HG02763 (cell line): ENCODE data around the gene APOA4.

Experiments used
- ATAC-seq: cut with Tn5 transposase; IDR thresholded peaks from one replicate; pipeline ENCODE4 v1.9.1; 2021; ENCODE audit warnings: mild to moderate bottlenecking, moderate library complexity; ENCODE audit not compliant: unreplicated experiment

APOA4 gene

GRCh38 chr11:116786326-116786725, 36.8 kb downstream of the APOA4 start:
- ATAC-seq: no peak

- ATAC-seq: no peak
Measured at GRCh38 chr11:116782728-116783127, 40.4 kb downstream of the APOA4 start.

DNA sequence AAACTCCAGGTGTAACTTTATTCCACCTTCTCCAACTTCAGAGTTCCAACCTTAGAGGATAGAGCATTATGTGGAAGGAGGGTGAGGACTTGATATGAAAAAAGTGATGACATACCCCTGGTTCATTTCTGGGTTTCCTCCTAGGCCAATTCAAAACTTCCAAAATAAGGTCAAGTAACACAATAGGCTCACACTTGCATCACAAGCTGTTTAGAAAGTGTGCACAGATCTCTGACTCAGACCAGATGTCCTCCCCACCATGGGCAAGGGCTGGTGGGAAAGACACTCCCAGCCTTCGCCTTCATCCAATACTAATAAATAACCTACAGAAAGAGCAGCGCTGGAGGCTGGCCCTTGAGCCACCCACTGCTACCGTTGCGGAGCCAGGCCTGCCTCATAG, 44.5 kb downstream of the APOA4 start:
- ATAC-seq: no peak

DNA sequence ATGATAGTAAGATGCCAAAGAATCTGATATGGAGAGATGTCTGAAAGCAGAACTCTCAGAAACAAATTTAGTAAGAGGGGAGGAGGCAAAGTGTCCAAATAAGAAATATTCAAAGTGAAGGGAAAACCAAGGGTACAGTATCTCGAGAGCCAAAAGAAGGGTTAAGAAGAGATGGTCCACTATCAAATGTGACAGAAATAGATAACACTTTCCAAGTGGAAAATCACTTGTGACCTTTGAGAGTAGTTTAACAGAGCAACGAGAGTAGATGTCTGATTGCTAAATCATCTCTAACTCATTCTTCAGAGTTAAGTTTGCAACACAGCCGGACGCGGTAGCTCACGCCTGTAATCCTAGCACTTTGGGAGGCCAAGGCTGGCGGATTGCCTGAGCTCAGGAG, 46.0 kb downstream of the APOA4 start:
- ATAC-seq: no peak

GRCh38 chr11:116776522-116776984, 46.6 kb downstream of the APOA4 start:
- no peak for ATAC-seq

DNA sequence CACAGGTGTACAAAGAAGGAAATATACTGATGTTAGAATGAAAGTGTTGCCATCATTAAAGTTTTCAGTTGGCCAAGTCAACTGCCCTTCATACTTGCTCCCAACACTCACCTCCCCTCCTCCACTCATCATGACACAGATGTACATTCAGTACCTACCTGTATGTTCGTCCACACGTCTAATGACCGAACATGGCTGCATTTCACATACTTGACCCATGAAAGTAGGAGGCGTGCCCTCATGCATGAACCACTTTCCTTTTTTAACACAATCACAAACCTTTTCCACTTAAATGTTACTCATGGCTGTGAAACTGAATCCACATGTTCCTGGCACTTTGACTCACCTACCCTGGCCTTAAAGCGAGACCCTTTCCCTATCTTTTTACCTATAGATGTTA, 47.1 kb downstream of the APOA4 start:
- ATAC-seq: no peak

GRCh38 chr11:116774661-116775060, 48.4 kb downstream of the APOA4 start:
- no peak for ATAC-seq

DNA sequence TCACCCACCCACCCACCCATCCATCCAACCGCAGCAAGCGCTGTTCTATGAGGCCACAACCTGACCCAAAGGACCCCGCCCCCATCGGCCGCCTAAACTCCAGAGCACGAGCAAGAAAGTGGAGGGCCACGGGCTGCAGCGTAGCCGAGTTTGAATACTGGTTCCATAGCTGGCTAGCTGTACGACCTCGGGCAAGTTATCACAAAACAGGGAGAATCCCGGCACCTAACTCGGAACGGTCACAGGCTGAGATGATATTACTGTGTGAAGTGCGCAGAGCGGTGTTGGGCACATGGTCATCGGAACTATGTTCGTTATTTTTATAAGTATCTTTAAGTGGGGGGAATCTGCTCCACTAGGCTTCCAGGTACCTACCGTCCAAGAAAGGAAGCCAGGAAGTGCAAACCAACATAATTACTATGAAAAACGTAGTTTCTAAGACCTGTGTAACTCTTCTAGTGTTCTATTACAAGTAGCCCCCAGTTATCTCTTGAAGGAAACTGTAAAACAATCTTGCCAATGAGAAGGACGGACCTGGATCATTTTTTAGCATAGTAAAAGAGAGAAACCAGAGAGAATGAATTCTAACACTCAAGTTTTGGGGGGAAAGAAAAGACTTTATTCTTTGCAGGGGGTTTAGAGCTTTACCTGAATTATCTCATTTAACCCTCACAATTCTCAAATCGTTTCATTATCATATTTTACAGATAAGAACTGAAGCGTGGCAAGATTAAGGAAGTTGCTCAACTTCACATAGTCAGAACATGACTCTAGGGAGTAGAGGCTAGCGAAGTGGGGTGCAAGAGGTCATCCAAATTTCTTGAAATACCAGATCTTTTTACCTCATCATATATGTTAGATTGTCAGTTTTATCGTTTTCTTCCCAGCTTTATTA, 49.7 kb downstream of the APOA4 start:
- ATAC-seq: peak; percentile 27

DNA sequence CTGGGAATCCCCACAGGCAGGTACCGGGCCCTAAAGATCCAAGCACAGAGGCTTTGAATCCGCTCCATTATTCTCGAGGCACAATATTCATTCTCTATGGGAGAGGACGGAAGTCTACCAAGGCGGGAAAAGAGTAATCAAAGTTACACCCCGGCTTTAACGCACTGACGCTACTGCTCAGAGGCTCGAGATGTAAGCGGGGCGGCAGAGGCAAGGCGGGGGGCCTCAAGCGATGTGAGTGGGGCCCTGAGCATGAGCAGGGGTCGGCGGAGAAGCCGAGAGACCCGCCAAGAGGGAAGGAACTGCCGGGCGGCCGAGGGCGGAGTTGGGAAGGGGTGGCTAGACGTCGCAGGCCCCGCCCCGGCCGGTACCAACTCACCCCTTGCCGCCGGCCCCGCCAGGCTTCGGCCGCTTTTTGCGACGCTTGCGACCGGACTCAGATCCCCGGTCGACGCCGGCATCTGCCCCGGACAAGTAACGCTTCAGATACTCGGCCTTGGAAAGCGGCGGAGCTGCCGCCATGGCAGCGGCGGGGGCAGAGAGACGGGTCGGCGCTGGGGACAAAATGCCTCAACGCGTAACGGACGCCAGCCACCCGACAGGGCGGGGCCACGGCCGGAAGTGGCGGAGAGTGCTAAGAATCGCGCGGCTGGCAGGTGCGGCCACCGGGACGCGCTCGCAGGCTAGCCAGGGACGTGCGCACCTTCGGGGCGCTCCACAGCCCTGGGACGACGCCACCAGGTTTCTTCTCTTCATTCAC, 50.5 kb downstream of the APOA4 start, which contains the start of gene BUD13:
BUD13 (minus strand) TSS at position 545 of the 760 bp plus-strand sequence; CDS start at position 522, 23 bp downstream.
- peak; percentile 88 for ATAC-seq

- no peak for ATAC-seq
Measured at GRCh38 chr11:116771935-116772334, 51.2 kb downstream of the APOA4 start.
